K562 (cell line): Measurements from ENCODE around the gene HELZ2. TPM values are rescaled to one million over a fixed set of nuclear protein-coding genes. Genes with fewer than 3 reads are reported as not detected.
A peak's percentile ranks its signal among the peaks of the same experiment; 100 is the strongest.

Experiments used
- ATAC-seq: fragments of 200-7000 bp; cut with Tn5 transposase; 3 replicates; pipeline ENCODE4 v1.9.1; 2020; ENCODE audit warnings: moderate library complexity
- BruUV-seq: library from RNA; stranded (reverse); fragments of 400-500 nt; replicated peaks from 2 replicates; lab custom pipeline; 2021; lab: Mats Ljungman, UMichigan
- CTCF ChIA-PET: fragments of 300-600 bp; formaldehyde crosslinking; extraction: SDS; loops from one replicate; lab custom pipeline; 2021; ENCODE audit warnings: low intra/inter-chr PET ratio; lab: Yijun Ruan, JAX
- POLR2A ChIA-PET: fragments of 300-600, 350-650 bp; sonication (Branson Sonifier 250); formaldehyde crosslinking; extraction: SDS; loops from one replicate; lab custom pipeline; 2021; ENCODE audit warnings: antibody characterized with exemption, inconsistent platforms; lab: Yijun Ruan, JAX
- DNase-seq, 4 experiments: peaks; one replicate each; pipeline versions ENCODE4 v3.0.0 to v3.0.0-alpha.2; 2011 to 2018; ENCODE audit warnings: low spot score in 3 of 4, mixed read lengths in 3 of 4; ENCODE audit errors: extremely low read depth in 1 of 4
- FAIRE-seq: peaks from 2 replicates; lab custom pipeline; 2011; peaks lifted over from hg19 to GRCh38; lab: Jason Lieb, UNC
- H2AFZ ChIP-seq: 2 replicates; pipeline ENCODE4 v1.6.0; 2011; ENCODE audit warnings: low read depth, low read length, control low read depth, inconsistent platforms
- H3K27ac ChIP-seq: fragments of 200-600 bp; 3 replicates; pipeline ENCODE4 v1.8.0; 2011; ENCODE audit warnings: low read depth, mild to moderate bottlenecking, control low read depth, inconsistent platforms, low read length, moderate library complexity, mixed read lengths; ENCODE audit errors: extremely low read depth
- H3K27me3 ChIP-seq, 2 experiments: fragments of 300-600 bp in 1 of 2; 2 replicates in 1 of 2; 3 replicates in 1 of 2; pipeline versions ENCODE4 v1.6.0 to v1.8.0; 2011; ENCODE audit warnings: inconsistent platforms in 2 of 2, low read length in 2 of 2, mild to moderate bottlenecking in 1 of 2, mixed read lengths in 1 of 2, moderate library complexity in 1 of 2; ENCODE audit not compliant: control insufficient read depth in 2 of 2, insufficient read depth in 2 of 2
- H3K36me3 ChIP-seq: fragments of 300-600 bp; 3 replicates; pipeline ENCODE4 v1.8.0; 2011; ENCODE audit warnings: mild to moderate bottlenecking, low read length, inconsistent platforms; ENCODE audit not compliant: control insufficient read depth, insufficient read depth
- H3K4me1 ChIP-seq, 2 experiments: fragments of 200-600 bp in 1 of 2; replicated peaks in 1 of 2; 2 replicates in 1 of 2; 3 replicates in 1 of 2; pipeline versions ENCODE4 v1.5.1 to v1.8.0; 2011; ENCODE audit warnings: inconsistent platforms in 2 of 2, low read length in 2 of 2, mild to moderate bottlenecking in 1 of 2, mixed read lengths in 1 of 2, moderate library complexity in 1 of 2; ENCODE audit not compliant: control insufficient read depth in 2 of 2, insufficient read depth in 2 of 2
- H3K4me2 ChIP-seq: 2 replicates; pipeline ENCODE4 v1.6.1; 2011; ENCODE audit warnings: low read length, control low read depth, inconsistent platforms, mixed read lengths; ENCODE audit not compliant: insufficient read depth
- H3K4me3 ChIP-seq: fragments of 200-600 bp; sonication (generic), shearing (Covaris generic); 2 replicates; pipeline ENCODE4 v1.5.1; 2016; ENCODE audit warnings: control low read depth, inconsistent platforms
- H3K79me2 ChIP-seq: fragments of 200-600 bp; 3 replicates; pipeline ENCODE4 v1.8.0; 2011; ENCODE audit warnings: low read length, inconsistent platforms; ENCODE audit not compliant: control insufficient read depth, insufficient read depth
- H3K9ac ChIP-seq, 2 experiments: 2 replicates each; pipeline versions ENCODE4 v1.6.0 to v1.6.1; 2011; ENCODE audit warnings: low read depth in 2 of 2, low read length in 2 of 2, control low read depth in 1 of 2, inconsistent platforms in 1 of 2, mild to moderate bottlenecking in 1 of 2, mixed read lengths in 1 of 2; ENCODE audit not compliant: insufficient read depth in 1 of 2
- H3K9me1 ChIP-seq: one replicate; pipeline ENCODE4 v1.6.0; 2011; ENCODE audit warnings: inconsistent platforms, mild to moderate bottlenecking, low read length, moderate library complexity; ENCODE audit not compliant: control insufficient read depth, insufficient read depth
- H3K9me3 ChIP-seq: replicated peaks from 2 replicates; pipeline ENCODE4 v1.5.1; 2011; ENCODE audit warnings: low read depth, low read length, inconsistent platforms; ENCODE audit not compliant: control insufficient read depth, insufficient read depth
- H4K20me1 ChIP-seq: replicated peaks from 2 replicates; pipeline ENCODE4 v1.6.1; 2011; ENCODE audit warnings: low read length, inconsistent platforms, mixed read lengths; ENCODE audit not compliant: control insufficient read depth, insufficient read depth
- CHD4 ChIP-seq: fragments of 200-600 bp; sonication (generic); IDR thresholded peaks from 3 replicates; pipeline ENCODE4 v1.6.1; 2012; ENCODE audit warnings: low read depth, mild to moderate bottlenecking, mixed read lengths, low read length, inconsistent platforms; ENCODE audit not compliant: insufficient read depth, insufficient replicate concordance, poor library complexity, severe bottlenecking
- DIDO1 ChIP-seq: fragments of 450-650 bp; IDR thresholded peaks from 2 replicates; pipeline ENCODE4 v1.6.1; 2016; ENCODE audit warnings: low read depth, missing biosample characterization, missing genetic modification characterization
- DMBX1 ChIP-seq: fragments of 250-450 bp; sonication (Bioruptor Pico); IDR thresholded peaks from 2 replicates; pipeline ENCODE4 v1.8.0; 2022; ENCODE audit warnings: inconsistent platforms, mild to moderate bottlenecking, moderate library complexity, borderline replicate concordance
- ELF4 ChIP-seq: fragments of 450-650 bp; formaldehyde crosslinking; IDR thresholded peaks from 2 replicates; pipeline ENCODE4 v1.4.0; 2022; ENCODE audit warnings: missing genetic modification characterization
- HNRNPH1 ChIP-seq: fragments of 200-400 bp; formaldehyde crosslinking; optimal IDR thresholded peaks from 2 replicates; pipeline ENCODE3; 2017; ENCODE audit warnings: low read depth, mild to moderate bottlenecking, low read length, moderate library complexity
- MTA2 ChIP-seq: fragments of 450-650 bp; IDR thresholded peaks from 2 replicates; pipeline ENCODE4 v1.6.1; 2016; ENCODE audit warnings: low read depth
- RBM14 ChIP-seq: fragments of 200-400 bp; formaldehyde crosslinking; IDR thresholded peaks from 2 replicates; pipeline ENCODE4 v1.6.1; 2018; ENCODE audit warnings: low read depth, mild to moderate bottlenecking, low read length, moderate library complexity, borderline replicate concordance; ENCODE audit not compliant: insufficient read depth
- RBM15 ChIP-seq: fragments of 200-400 bp; formaldehyde crosslinking; IDR thresholded peaks from 2 replicates; pipeline ENCODE4 v1.6.1; 2018; ENCODE audit warnings: mild to moderate bottlenecking, low read length, moderate library complexity; ENCODE audit not compliant: insufficient read depth
- SMARCA4 ChIP-seq: fragments of 450-650 bp; IDR thresholded peaks from 2 replicates; pipeline ENCODE4 v1.6.1; 2016
- WGBS: fragments of 100-300 bp; shearing (Covaris generic); methylation state at CpG from one replicate; pipeline ENCODE4 v1.1.6; 2016; ENCODE audit warnings: low coverage, mixed read lengths; ENCODE audit not compliant: insufficient coverage; ENCODE audit errors: missing lambda C conversion rate; 5-methylcytosine and 5-hydroxymethylcytosine counted together
- in situ Hi-C: fragments of 300-500 bp; cut with MboI; formaldehyde crosslinking; loops from 4 replicates; pipeline ENCODE4 v1.15.0; 2018; ENCODE audit warnings: inconsistent platforms, mixed read lengths
- intact Hi-C: fragments of 100-400 bp; cut with micrococcal nuclease; formaldehyde crosslinking; loops from 2 replicates; pipeline ENCODE4 v1.14.2; 2022
- polyA plus RNA-seq, 8 experiments: library from polyadenylated mRNA; depleted of rRNA in 4 of 8; stranded (reverse) in 5 of 8; unstranded in 3 of 8; fragments of >200 nt; fragmentation: Nextera tagmentation in 2 of 8; fragmentation: Illumina TruSeq in 1 of 8; extraction: Ambion mirVana in 2 of 8; extraction: Trizol in 1 of 8; gene quantifications; 2 replicates each; pipeline versions ENCODE4 v1.2.1 to v1.2.3, GENCODE V29; 2011 to 2014; ENCODE audit warnings: inconsistent platforms in 1 of 8, missing spikeins in 1 of 8
- total RNA-seq, 7 experiments: library from RNA; depleted of rRNA in 6 of 7; stranded (reverse); fragments of >200 nt in 6 of 7; fragmentation: Illumina TruSeq in 2 of 7; extraction: Trizol in 2 of 7; gene quantifications; 2 replicates each; pipeline versions ENCODE4 v1.2.1 to v1.2.3, GENCODE V29; 2011 to 2021; ENCODE audit warnings: low replicate concordance in 1 of 7
- TF ChIP-seq, protein P1 (sequence below): fragments of 450-650 bp; IDR thresholded peaks from 2 replicates; pipeline ENCODE4 v1.6.1; 2017; ENCODE audit warnings: antibody characterized with exemption
- TF ChIP-seq, protein P2 (sequence below): fragments of 150-350 bp; conservative IDR thresholded peaks from 2 replicates; pipeline ENCODE4 v1.6.1; 2014; ENCODE audit warnings: low read length

Gene HELZ2
- total and polyA plus RNA-seq, 9 of the 15 experiments (the other 6 are each of a cell fraction or from before 2014, with no cell fraction given): 0.03 to 7.8 (median 2.9) TPM; not detected in 1

DNA sequence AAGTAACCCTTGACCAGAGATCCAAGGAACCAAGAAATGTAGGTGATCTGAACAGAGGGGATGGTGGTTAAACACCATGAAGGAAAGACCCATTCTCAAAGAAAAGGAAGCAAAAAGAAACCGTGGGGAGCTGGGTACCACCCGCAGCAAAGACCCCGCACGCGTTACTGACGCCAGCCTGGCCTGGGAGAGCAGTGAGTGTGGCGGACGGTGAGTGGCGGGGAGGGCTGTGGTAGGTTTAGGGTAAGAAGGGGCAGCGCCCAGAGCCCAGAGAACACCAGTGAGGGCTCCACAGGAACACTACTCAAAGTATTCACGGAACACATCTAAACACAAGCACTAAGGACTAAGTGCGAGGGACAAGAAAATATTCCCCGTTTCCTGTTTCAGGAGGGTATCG, 48.7 kb upstream of the HELZ2 start:
- Histone ChIP-seq H3K79me2 (peaks cover 70% of the 10 kb centered on the region), H4K20me1 (no peaks in the 10 kb centered on the region), H3K9ac (0 out of 4 replicates have a peak overlapping the region, but pooled peaks of 1 of the 2 experiments have one; percentile 38), H3K9me3 (no peaks in the 10 kb centered on the region), H3K27ac (no peak overlapping the region), H3K9me1 (no peaks in the 10 kb centered on the region), H2AFZ (no peak overlapping the region), H3K36me3 (peaks cover 21% of the 10 kb centered on the region; the same call in 2 of the 3 replicates), H3K4me3 (no peak overlapping the region), H3K27me3 (no peaks in the 10 kb centered on the region), H3K4me2 (no peak overlapping the region), H3K4me1 (peaks cover 3 to 32% of the 10 kb centered on the region in 2 experiments; a peak in 3 of 5 replicates)
- ChIA-PET POLR2A (interaction anchor here (1.2 kb wide), 1 partner anchor 12 kb away, joined by 3 read pairs; no protein-coding TSS in a partner anchor), CTCF (no interaction called here)
- no peak for FAIRE-seq
- no peak for ATAC-seq
- in situ Hi-C loops: no loop called here
- TF ChIP-seq DIDO1 (tag): no peak
- TF ChIP-seq, protein P1, sequence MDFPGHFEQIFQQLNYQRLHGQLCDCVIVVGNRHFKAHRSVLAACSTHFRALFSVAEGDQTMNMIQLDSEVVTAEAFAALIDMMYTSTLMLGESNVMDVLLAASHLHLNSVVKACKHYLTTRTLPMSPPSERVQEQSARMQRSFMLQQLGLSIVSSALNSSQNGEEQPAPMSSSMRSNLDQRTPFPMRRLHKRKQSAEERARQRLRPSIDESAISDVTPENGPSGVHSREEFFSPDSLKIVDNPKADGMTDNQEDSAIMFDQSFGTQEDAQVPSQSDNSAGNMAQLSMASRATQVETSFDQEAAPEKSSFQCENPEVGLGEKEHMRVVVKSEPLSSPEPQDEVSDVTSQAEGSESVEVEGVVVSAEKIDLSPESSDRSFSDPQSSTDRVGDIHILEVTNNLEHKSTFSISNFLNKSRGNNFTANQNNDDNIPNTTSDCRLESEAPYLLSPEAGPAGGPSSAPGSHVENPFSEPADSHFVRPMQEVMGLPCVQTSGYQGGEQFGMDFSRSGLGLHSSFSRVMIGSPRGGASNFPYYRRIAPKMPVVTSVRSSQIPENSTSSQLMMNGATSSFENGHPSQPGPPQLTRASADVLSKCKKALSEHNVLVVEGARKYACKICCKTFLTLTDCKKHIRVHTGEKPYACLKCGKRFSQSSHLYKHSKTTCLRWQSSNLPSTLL: no peak
- TF ChIP-seq CHD4: no peak
- TF ChIP-seq, protein P2, sequence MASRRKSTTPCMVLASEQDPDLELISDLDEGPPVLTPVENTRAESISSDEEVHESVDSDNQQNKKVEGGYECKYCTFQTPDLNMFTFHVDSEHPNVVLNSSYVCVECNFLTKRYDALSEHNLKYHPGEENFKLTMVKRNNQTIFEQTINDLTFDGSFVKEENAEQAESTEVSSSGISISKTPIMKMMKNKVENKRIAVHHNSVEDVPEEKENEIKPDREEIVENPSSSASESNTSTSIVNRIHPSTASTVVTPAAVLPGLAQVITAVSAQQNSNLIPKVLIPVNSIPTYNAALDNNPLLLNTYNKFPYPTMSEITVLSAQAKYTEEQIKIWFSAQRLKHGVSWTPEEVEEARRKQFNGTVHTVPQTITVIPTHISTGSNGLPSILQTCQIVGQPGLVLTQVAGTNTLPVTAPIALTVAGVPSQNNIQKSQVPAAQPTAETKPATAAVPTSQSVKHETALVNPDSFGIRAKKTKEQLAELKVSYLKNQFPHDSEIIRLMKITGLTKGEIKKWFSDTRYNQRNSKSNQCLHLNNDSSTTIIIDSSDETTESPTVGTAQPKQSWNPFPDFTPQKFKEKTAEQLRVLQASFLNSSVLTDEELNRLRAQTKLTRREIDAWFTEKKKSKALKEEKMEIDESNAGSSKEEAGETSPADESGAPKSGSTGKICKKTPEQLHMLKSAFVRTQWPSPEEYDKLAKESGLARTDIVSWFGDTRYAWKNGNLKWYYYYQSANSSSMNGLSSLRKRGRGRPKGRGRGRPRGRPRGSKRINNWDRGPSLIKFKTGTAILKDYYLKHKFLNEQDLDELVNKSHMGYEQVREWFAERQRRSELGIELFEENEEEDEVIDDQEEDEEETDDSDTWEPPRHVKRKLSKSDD: no peak
- TF ChIP-seq RBM15: no peak
- TF ChIP-seq RBM14: no peak
- no peak for TF ChIP-seq ELF4
- no peak for TF ChIP-seq SMARCA4
- TF ChIP-seq MTA2: no peak
- no peak for TF ChIP-seq HNRNPH1
- no peak for TF ChIP-seq DMBX1 (CRISPR knock-in tag)
- 91% methylated on average over 14 of the region's 14 CpGs for WGBS
- BruUV-seq: no TSS peak
- intact Hi-C loops: no loop called here
- no peak for DNase-seq
